GM21825 (cell line): ENCODE data around the gene SRSF3.
"Not testable (repeated sequence)": the region's sequence is repeated elsewhere in the genome, so short reads cannot be mapped to it uniquely, and the experiment has no call there.

Source experiments
- ATAC-seq: cut with Tn5 transposase; IDR thresholded peaks from one replicate; pipeline ENCODE4 v1.9.1; 2021; ENCODE audit warnings: mild to moderate bottlenecking, moderate library complexity; ENCODE audit not compliant: unreplicated experiment

The SRSF3 gene

GRCh38 chr6:36594029-36594815 lies at the start of gene SRSF3:
SRSF3 (plus strand) TSS chr6:36594362; CDS start chr6:36596763, 2,401 bp downstream.
- peak; percentile 83 for ATAC-seq

GRCh38 chr6:36545767-36546307 lies 48.3 kb upstream of the SRSF3 start:
- no peak for ATAC-seq

GRCh38 chr6:36546308-36546919 lies 47.7 kb upstream of the SRSF3 start:
- ATAC-seq: peak; percentile 4

GRCh38 chr6:36546920-36547645 lies 47.1 kb upstream of the SRSF3 start, which contains the start of gene STK38:
STK38 (minus strand) TSS chr6:36547479; CDS start chr6:36540202, 7,277 bp downstream.
- ATAC-seq: peak; percentile 70

- no peak for ATAC-seq
Measured at GRCh38 chr6:36547646-36548400, 46.3 kb upstream of the SRSF3 start.

GRCh38 chr6:36548401-36548743 lies 45.8 kb upstream of the SRSF3 start:
- no peak for ATAC-seq

- no peak for ATAC-seq
Measured at GRCh38 chr6:36550473-36551000, 43.6 kb upstream of the SRSF3 start.

- ATAC-seq: no peak
Measured at GRCh38 chr6:36555750-36556252, 38.4 kb upstream of the SRSF3 start.

- no peak for ATAC-seq
Measured at GRCh38 chr6:36556281-36556680, 37.9 kb upstream of the SRSF3 start.

- ATAC-seq: no peak
Measured at GRCh38 chr6:36559011-36559793, 35.0 kb upstream of the SRSF3 start.

- no peak for ATAC-seq
Measured at GRCh38 chr6:36560822-36561221, 33.3 kb upstream of the SRSF3 start.

GRCh38 chr6:36563237-36563927 lies 30.8 kb upstream of the SRSF3 start:
- no peak for ATAC-seq

- ATAC-seq: no peak
Measured at GRCh38 chr6:36563928-36564284, 30.3 kb upstream of the SRSF3 start.

- ATAC-seq: no peak
Measured at GRCh38 chr6:36566418-36566905, 27.7 kb upstream of the SRSF3 start.

- no peak for ATAC-seq
Measured at GRCh38 chr6:36570264-36570663, 23.9 kb upstream of the SRSF3 start.

GRCh38 chr6:36571122-36572043 lies 22.8 kb upstream of the SRSF3 start:
- ATAC-seq: no peak

GRCh38 chr6:36572353-36573311 lies 21.5 kb upstream of the SRSF3 start:
- ATAC-seq: not testable (repeated sequence)
